Astrocyte (in vitro differentiated cells and primary cell): ENCODE results near the gene FBLN2. TPM values are rescaled to one million over a fixed set of nuclear protein-coding genes. Genes with fewer than 3 reads are reported as not detected.

ENCODE experiments used
- DNase-seq: peaks from one replicate; pipeline ENCODE4 v3.0.0-alpha.2; 2010; ENCODE audit warnings: low read depth
- FAIRE-seq: peaks from 2 replicates; lab custom pipeline; 2011; peaks lifted over from hg19 to GRCh38; lab: Jason Lieb, UNC
- H2AFZ ChIP-seq: 2 replicates; pipeline ENCODE4 v1.6.0; 2012; ENCODE audit warnings: low read depth, low read length, inconsistent platforms
- H3K27ac ChIP-seq: 2 replicates; pipeline ENCODE4 v1.5.1; 2011; ENCODE audit warnings: low read depth, low read length, inconsistent platforms
- H3K27me3 ChIP-seq: 2 replicates; pipeline ENCODE4 v1.6.0; 2011; ENCODE audit warnings: low read length, inconsistent platforms; ENCODE audit not compliant: insufficient read depth
- H3K36me3 ChIP-seq: 2 replicates; pipeline ENCODE4 v1.5.1; 2011; ENCODE audit warnings: low read length, inconsistent platforms; ENCODE audit not compliant: insufficient read depth
- H3K4me1 ChIP-seq: 2 replicates; pipeline ENCODE4 v1.5.1; 2011; ENCODE audit warnings: low read length, inconsistent platforms; ENCODE audit not compliant: insufficient read depth
- H3K4me2 ChIP-seq: 2 replicates; pipeline ENCODE4 v1.6.0; 2012; ENCODE audit warnings: low read length, inconsistent platforms
- H3K4me3 ChIP-seq: 2 replicates; pipeline ENCODE4 v1.5.1; 2011; ENCODE audit warnings: low read depth, mild to moderate bottlenecking, low read length, inconsistent platforms; ENCODE audit not compliant: insufficient read depth
- H3K79me2 ChIP-seq: 2 replicates; pipeline ENCODE4 v1.6.0; 2012; ENCODE audit warnings: mild to moderate bottlenecking, low read length, inconsistent platforms; ENCODE audit not compliant: insufficient read depth
- H3K9ac ChIP-seq: 2 replicates; pipeline ENCODE4 v1.6.0; 2012; ENCODE audit warnings: mild to moderate bottlenecking, low read length, inconsistent platforms
- H3K9me3 ChIP-seq: 2 replicates; pipeline ENCODE4 v1.5.1; 2012; ENCODE audit warnings: low read depth, mild to moderate bottlenecking, low read length, inconsistent platforms; ENCODE audit not compliant: insufficient read depth
- H4K20me1 ChIP-seq: 2 replicates; pipeline ENCODE4 v1.6.0; 2012; ENCODE audit warnings: low read length, inconsistent platforms; ENCODE audit not compliant: insufficient read depth
- H3K27ac Mint-ChIP-seq: one replicate; pipeline ENCODE4 v1.8.0; 2021; ENCODE audit warnings: mild to moderate bottlenecking, mixed read lengths; ENCODE audit not compliant: unreplicated experiment
- H3K27me3 Mint-ChIP-seq: one replicate; pipeline ENCODE4 v1.8.0; 2021; ENCODE audit warnings: low read depth, mixed read lengths; ENCODE audit not compliant: unreplicated experiment
- H3K36me3 Mint-ChIP-seq: one replicate; pipeline ENCODE4 v1.8.0; 2021; ENCODE audit warnings: low read depth, mixed read lengths; ENCODE audit not compliant: unreplicated experiment
- H3K4me1 Mint-ChIP-seq: one replicate; pipeline ENCODE4 v1.8.0; 2021; ENCODE audit warnings: low read depth, mixed read lengths; ENCODE audit not compliant: unreplicated experiment
- H3K4me3 Mint-ChIP-seq: one replicate; pipeline ENCODE4 v1.8.0; 2021; ENCODE audit warnings: mild to moderate bottlenecking, moderate library complexity, mixed read lengths; ENCODE audit not compliant: unreplicated experiment
- H3K9me3 Mint-ChIP-seq: one replicate; pipeline ENCODE4 v1.8.0; 2021; ENCODE audit warnings: mild to moderate bottlenecking, mixed read lengths; ENCODE audit not compliant: unreplicated experiment
- EZH2 ChIP-seq: IDR thresholded peaks from 2 replicates; pipeline ENCODE4 v1.6.1; 2012; ENCODE audit warnings: mild to moderate bottlenecking, low read length, inconsistent platforms; ENCODE audit not compliant: insufficient read depth
- total RNA-seq: library from RNA; stranded (reverse); gene quantifications from 2 replicates; pipeline ENCODE4 v1.2.1, GENCODE V29; 2021
- TF ChIP-seq, protein P1 (sequence below): IDR thresholded peaks from 2 replicates; pipeline ENCODE4 v1.5.1; 2011; ENCODE audit warnings: low read depth, mild to moderate bottlenecking, inconsistent platforms, low read length, moderate library complexity; ENCODE audit not compliant: insufficient read depth

Gene FBLN2
- total RNA-seq, 1 donor from 2014 or later = 36.6 TPM

DNA sequence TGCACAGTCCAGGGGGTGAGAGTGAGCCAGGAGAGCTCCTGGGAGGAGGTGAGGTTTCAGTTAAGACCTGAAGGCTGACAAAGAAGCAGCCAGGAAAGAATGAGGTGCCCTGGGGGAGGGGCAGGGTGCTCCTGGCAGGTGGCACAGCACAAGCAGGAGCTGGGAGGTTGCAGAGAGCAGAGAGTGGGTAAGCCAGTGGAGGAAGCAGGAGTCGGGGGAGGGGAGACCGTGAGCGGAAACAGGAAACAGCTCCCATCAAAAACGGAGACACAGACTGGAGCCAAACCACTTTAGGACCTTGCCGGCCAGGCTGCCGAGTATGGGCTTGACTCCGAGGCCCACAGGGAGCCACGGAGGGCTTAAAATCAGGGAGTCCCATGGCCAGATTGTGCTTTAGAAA, 12.1 kb upstream of the FBLN2 start:
- no peak for FAIRE-seq
- Histone ChIP-seq H3K4me3 (no peak overlapping the region), H3K36me3 (no peaks in the 10 kb centered on the region), H3K4me1 (peaks cover 49% of the 10 kb centered on the region), H3K9ac (peak overlapping the region; percentile 8), H2AFZ (no peak overlapping the region), H3K27me3 (no peaks in the 10 kb centered on the region), H4K20me1 (no peaks in the 10 kb centered on the region), H3K4me2 (peak overlapping the region; percentile 13), H3K79me2 (no peaks in the 10 kb centered on the region), H3K27ac (peak overlapping the region; percentile 83), H3K9me3 (no peaks in the 10 kb centered on the region)
- Mint-ChIP-seq H3K4me1 (peaks cover 15% of the 10 kb centered on the region), H3K9me3 (no peaks in the 10 kb centered on the region), H3K27me3 (peaks cover 19% of the 10 kb centered on the region), H3K27ac (peak overlapping the region; percentile 62), H3K4me3 (no peak overlapping the region), H3K36me3 (peaks cover 6% of the 10 kb centered on the region)
- TF ChIP-seq, protein P1, sequence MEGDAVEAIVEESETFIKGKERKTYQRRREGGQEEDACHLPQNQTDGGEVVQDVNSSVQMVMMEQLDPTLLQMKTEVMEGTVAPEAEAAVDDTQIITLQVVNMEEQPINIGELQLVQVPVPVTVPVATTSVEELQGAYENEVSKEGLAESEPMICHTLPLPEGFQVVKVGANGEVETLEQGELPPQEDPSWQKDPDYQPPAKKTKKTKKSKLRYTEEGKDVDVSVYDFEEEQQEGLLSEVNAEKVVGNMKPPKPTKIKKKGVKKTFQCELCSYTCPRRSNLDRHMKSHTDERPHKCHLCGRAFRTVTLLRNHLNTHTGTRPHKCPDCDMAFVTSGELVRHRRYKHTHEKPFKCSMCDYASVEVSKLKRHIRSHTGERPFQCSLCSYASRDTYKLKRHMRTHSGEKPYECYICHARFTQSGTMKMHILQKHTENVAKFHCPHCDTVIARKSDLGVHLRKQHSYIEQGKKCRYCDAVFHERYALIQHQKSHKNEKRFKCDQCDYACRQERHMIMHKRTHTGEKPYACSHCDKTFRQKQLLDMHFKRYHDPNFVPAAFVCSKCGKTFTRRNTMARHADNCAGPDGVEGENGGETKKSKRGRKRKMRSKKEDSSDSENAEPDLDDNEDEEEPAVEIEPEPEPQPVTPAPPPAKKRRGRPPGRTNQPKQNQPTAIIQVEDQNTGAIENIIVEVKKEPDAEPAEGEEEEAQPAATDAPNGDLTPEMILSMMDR = no peak
- TF ChIP-seq EZH2 = no peak
- DNase-seq = no peak

DNA sequence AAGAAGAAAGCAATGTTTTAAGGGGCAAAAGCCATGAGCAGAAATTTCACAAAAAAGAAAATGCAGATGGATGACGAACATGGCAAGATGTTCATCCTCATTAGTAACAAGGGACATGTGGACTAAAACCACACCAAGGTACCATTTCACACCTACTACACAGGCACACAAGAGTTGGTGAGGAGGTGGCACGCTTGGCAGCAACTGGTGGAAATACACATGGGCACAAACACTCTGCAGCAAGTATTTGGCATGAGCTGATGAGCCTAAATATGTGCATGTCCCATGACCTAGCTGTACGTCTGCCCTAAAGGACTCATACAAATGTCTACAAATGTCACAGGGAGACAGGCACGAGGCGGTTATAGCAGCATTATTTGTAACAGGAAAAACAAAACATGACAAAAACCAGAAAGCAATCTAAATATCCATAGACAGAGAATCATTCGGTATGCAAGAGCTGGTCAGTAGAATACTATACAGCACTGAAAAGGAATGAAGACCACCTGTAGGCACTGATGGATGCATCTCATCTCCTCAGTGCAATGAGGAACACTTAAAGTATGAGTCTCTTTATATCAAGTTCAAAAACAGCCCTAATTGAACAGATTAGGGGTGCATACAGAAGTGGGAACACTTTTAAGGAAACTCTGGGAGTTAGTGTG, 11.5 kb upstream of the FBLN2 start:
- no peaks in the 10 kb centered on the region for H3K36me3 ChIP-seq
- FAIRE-seq (peak; percentile 45), DNase-seq (no peak)
- H3K79me2 ChIP-seq = no peaks in the 10 kb centered on the region
- H2AFZ ChIP-seq = no peak overlapping the region
- H3K4me3 ChIP-seq = no peak overlapping the region
- no peak overlapping the region for H3K27ac Mint-ChIP-seq
- peaks cover 15% of the 10 kb centered on the region for H3K4me1 Mint-ChIP-seq
- peaks cover 19% of the 10 kb centered on the region for H3K27me3 Mint-ChIP-seq
- peaks cover 4% of the 10 kb centered on the region for H3K9me3 Mint-ChIP-seq
- peaks cover 49% of the 10 kb centered on the region for H3K4me1 ChIP-seq
- H3K36me3 Mint-ChIP-seq = peaks cover 6% of the 10 kb centered on the region
- H3K27me3 ChIP-seq = no peaks in the 10 kb centered on the region
- peak overlapping the region; percentile 83 for H3K27ac ChIP-seq
- peak overlapping the region; percentile 35 for H3K4me2 ChIP-seq
- TF ChIP-seq, protein P1 = no peak
- no peak for TF ChIP-seq EZH2
- no peaks in the 10 kb centered on the region for H4K20me1 ChIP-seq
- H3K9ac ChIP-seq = peak overlapping the region; percentile 8
- H3K9me3 ChIP-seq = no peaks in the 10 kb centered on the region
- no peak overlapping the region for H3K4me3 Mint-ChIP-seq

DNA sequence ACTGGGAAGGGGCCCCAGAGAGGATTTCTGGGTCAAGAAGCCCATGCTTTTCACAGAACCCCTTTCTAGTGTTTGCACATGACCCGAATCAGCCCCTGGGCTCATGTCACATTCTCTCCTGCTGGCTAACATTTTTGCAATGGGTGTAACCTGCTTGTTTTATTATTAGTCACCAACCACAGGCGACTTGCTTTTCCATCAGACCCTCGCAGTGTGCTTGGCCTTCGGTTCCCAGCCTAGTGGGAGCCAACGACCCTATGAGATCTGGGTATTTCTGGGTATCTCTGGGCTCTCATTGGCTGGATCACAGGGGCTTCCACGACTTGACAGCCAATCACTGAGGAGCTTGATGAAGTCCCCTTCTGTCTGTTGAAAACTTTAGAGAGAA, 11.0 kb upstream of the FBLN2 start:
- Histone ChIP-seq H4K20me1 (no peaks in the 10 kb centered on the region), H3K9me3 (no peaks in the 10 kb centered on the region), H3K36me3 (no peaks in the 10 kb centered on the region), H3K9ac (peak overlapping the region; percentile 39), H2AFZ (no peak overlapping the region), H3K4me1 (peaks cover 49% of the 10 kb centered on the region), H3K27me3 (no peaks in the 10 kb centered on the region), H3K4me2 (peak overlapping the region; percentile 35), H3K4me3 (no peak overlapping the region), H3K79me2 (no peaks in the 10 kb centered on the region), H3K27ac (peak overlapping the region; percentile 83)
- peak; percentile 88 for FAIRE-seq
- H3K4me3 Mint-ChIP-seq = peak overlapping the region; percentile 35
- peak; percentile 96 for DNase-seq
- peaks cover 14% of the 10 kb centered on the region for H3K27me3 Mint-ChIP-seq
- peaks cover 15% of the 10 kb centered on the region for H3K4me1 Mint-ChIP-seq
- H3K9me3 Mint-ChIP-seq = peaks cover 9% of the 10 kb centered on the region
- H3K36me3 Mint-ChIP-seq = peaks cover 6% of the 10 kb centered on the region
- H3K27ac Mint-ChIP-seq = peak overlapping the region; percentile 47
- TF ChIP-seq, protein P1 = no peak
- no peak for TF ChIP-seq EZH2
